CD14-positive monocyte (primary cell): ENCODE measurements around the gene LRRC3. TPM values are rescaled to one million over a fixed set of nuclear protein-coding genes. Genes with fewer than 3 reads are reported as not detected.

ENCODE experiments used
- DNase-seq, 3 donors: peaks; one replicate each; pipeline ENCODE4 v3.0.0-alpha.2; 2011 to 2022
- H2AFZ ChIP-seq: 2 replicates; pipeline ENCODE4 v1.6.0; 2012; ENCODE audit warnings: mild to moderate bottlenecking, low read depth, low read length, inconsistent platforms; ENCODE audit not compliant: insufficient read depth, poor library complexity, severe bottlenecking
- H3K27ac ChIP-seq, 2 donors: 1 replicate in 1 of 2; 2 replicates in 1 of 2; pipeline ENCODE4 v1.5.1; 2012 to 2013; ENCODE audit warnings: low read length in 2 of 2, control low read depth in 1 of 2, inconsistent platforms in 1 of 2, low read depth in 1 of 2, mild to moderate bottlenecking in 1 of 2
- H3K27me3 ChIP-seq, 2 donors: one replicate each; pipeline versions ENCODE4 v1.6.0 to v1.6.1; 2011 to 2013; ENCODE audit warnings: low read length in 2 of 2; ENCODE audit not compliant: control insufficient read depth in 2 of 2, insufficient read depth in 2 of 2
- H3K36me3 ChIP-seq, 2 donors: replicated peaks in 1 of 2; 1 replicate in 1 of 2; 2 replicates in 1 of 2; pipeline versions ENCODE4 v1.5.1 to v1.6.1; 2012 to 2013; ENCODE audit warnings: low read length in 2 of 2, control low read depth in 1 of 2, inconsistent platforms in 1 of 2, mild to moderate bottlenecking in 1 of 2; ENCODE audit not compliant: insufficient read depth in 2 of 2, control insufficient read depth in 1 of 2
- H3K4me1 ChIP-seq, 2 donors: 1 replicate in 1 of 2; 2 replicates in 1 of 2; pipeline versions ENCODE4 v1.5.1 to v1.6.1; 2012 to 2013; ENCODE audit warnings: low read length in 2 of 2, control low read depth in 1 of 2, inconsistent platforms in 1 of 2, mild to moderate bottlenecking in 1 of 2, moderate library complexity in 1 of 2; ENCODE audit not compliant: insufficient read depth in 2 of 2, control insufficient read depth in 1 of 2
- H3K4me2 ChIP-seq: replicated peaks from 2 replicates; pipeline ENCODE3; 2012; ENCODE audit warnings: low read length, moderate library complexity, mild to moderate bottlenecking; ENCODE audit not compliant: poor library complexity, severe bottlenecking; ENCODE audit errors: extremely low read depth
- H3K4me3 ChIP-seq, 3 experiments: fragments of 200-600 bp in 1 of 3; sonication (generic) in 1 of 3; replicated peaks in 1 of 3; 1 replicate in 2 of 3; 2 replicates in 1 of 3; pipeline ENCODE4 v1.5.1; 2011 to 2013; ENCODE audit warnings: low read length in 3 of 3, mild to moderate bottlenecking in 3 of 3, control low read depth in 2 of 3, low read depth in 2 of 3, inconsistent platforms in 1 of 3, moderate library complexity in 1 of 3
- H3K79me2 ChIP-seq: 2 replicates; pipeline ENCODE4 v1.6.0; 2012; ENCODE audit warnings: mild to moderate bottlenecking, control low read depth, inconsistent platforms, low read length, moderate library complexity; ENCODE audit not compliant: insufficient read depth
- H3K9ac ChIP-seq: 2 replicates; pipeline ENCODE4 v1.6.0; 2017; ENCODE audit warnings: low read length, mild to moderate bottlenecking; ENCODE audit not compliant: insufficient read depth, poor library complexity, severe bottlenecking
- H3K9me3 ChIP-seq, 2 donors: replicated peaks in 1 of 2; 1 replicate in 1 of 2; 2 replicates in 1 of 2; pipeline versions ENCODE4 v1.5.1 to v1.6.1; 2012 to 2013; ENCODE audit warnings: low read length in 2 of 2, control low read depth in 1 of 2; ENCODE audit not compliant: control insufficient read depth in 1 of 2, insufficient read depth in 1 of 2
- H4K20me1 ChIP-seq: 2 replicates; pipeline ENCODE4 v1.6.0; 2012; ENCODE audit warnings: mild to moderate bottlenecking, low read length, control low read depth, moderate library complexity; ENCODE audit not compliant: insufficient read depth
- H3K27ac Mint-ChIP-seq, 7 donors: one replicate each; pipeline ENCODE4 v1.8.0; 2020; ENCODE audit warnings: mild to moderate bottlenecking in 7 of 7, mixed read lengths in 7 of 7, moderate library complexity in 6 of 7, inconsistent platforms in 2 of 7
- H3K27me3 Mint-ChIP-seq, 3 donors: one replicate each; pipeline ENCODE4 v1.8.0; 2021 to 2022; ENCODE audit warnings: low read depth in 3 of 3, mild to moderate bottlenecking in 3 of 3, mixed read lengths in 3 of 3, moderate library complexity in 3 of 3, inconsistent platforms in 1 of 3
- H3K36me3 Mint-ChIP-seq, 2 donors: one replicate each; pipeline ENCODE4 v1.8.0; 2020; ENCODE audit warnings: mixed read lengths in 2 of 2, inconsistent platforms in 1 of 2, mild to moderate bottlenecking in 1 of 2
- H3K4me1 Mint-ChIP-seq: one replicate; pipeline ENCODE4 v1.8.0; 2020; ENCODE audit warnings: mild to moderate bottlenecking, mixed read lengths
- H3K4me3 Mint-ChIP-seq, 2 donors: one replicate each; pipeline ENCODE4 v1.8.0; 2020; ENCODE audit warnings: mild to moderate bottlenecking in 2 of 2, mixed read lengths in 2 of 2, moderate library complexity in 1 of 2
- H3K9me3 Mint-ChIP-seq, 7 donors: one replicate each; pipeline ENCODE4 v1.8.0; 2020 to 2022; ENCODE audit warnings: mixed read lengths in 7 of 7, mild to moderate bottlenecking in 6 of 7, moderate library complexity in 6 of 7, inconsistent platforms in 2 of 7
- CTCF ChIP-seq: fragments of 200-600 bp; IDR thresholded peaks from one replicate; pipeline ENCODE4 v1.8.0; 2022; ENCODE audit warnings: antibody characterized with exemption, mild to moderate bottlenecking
- WGBS: methylation state at CpG from one replicate; pipeline ENCODE4 v1.1.5; 2013; ENCODE audit warnings: missing lambda C conversion rate; ENCODE audit not compliant: insufficient coverage; 5-methylcytosine and 5-hydroxymethylcytosine counted together
- intact Hi-C, 2 donors: fragments of 100-400 bp; cut with micrococcal nuclease; formaldehyde crosslinking; loops; one replicate each; pipeline versions ENCODE4 v1.15.0 to v1.15.1; 2023
- polyA plus RNA-seq, 3 donors: library from polyadenylated mRNA; depleted of rRNA in 1 of 3; unstranded in 2 of 3; stranded (reverse) in 1 of 3; fragments of 300-500 nt in 2 of 3; fragments of >200 nt in 1 of 3; fragmentation: Illumina TruSeq in 2 of 3; gene quantifications; 1 replicate in 2 of 3; 2 replicates in 1 of 3; pipeline ENCODE4 v1.2.3, GENCODE V29; 2012 to 2021

Gene LRRC3
- polyA plus RNA-seq, 3 donors, result 0.30 to 0.59 (median 0.41) TPM

GRCh38 chr21:44413566-44414290 lies 41.6 kb upstream of the LRRC3 start:
- Histone ChIP-seq H3K4me2 (no peak overlapping the region), H3K79me2 (peaks cover 4% of the 10 kb centered on the region), H3K4me3 (no peak overlapping the region), H3K9me3 (peaks cover 0 to 3% of the 10 kb centered on the region in 2 donors), H3K4me1 (no peaks in the 10 kb centered on the region), H2AFZ (no peak overlapping the region), H3K36me3 (peaks cover 77 to 88% of the 10 kb centered on the region in 2 donors), H3K27me3 (no peaks in the 10 kb centered on the region), H3K27ac (no peak overlapping the region), H4K20me1 (peaks cover 28% of the 10 kb centered on the region), H3K9ac (no peak overlapping the region)
- no peak for DNase-seq
- TF ChIP-seq CTCF, result no peak
- H3K27me3 Mint-ChIP-seq, result peaks cover 0 to 3% (median 0%) of the 10 kb centered on the region in 3 donors
- WGBS, result 96% methylated on average over 15 of the region's 27 CpGs
- peaks cover 0 to 15% (median 9%) of the 10 kb centered on the region in 7 donors for H3K9me3 Mint-ChIP-seq
- H3K36me3 Mint-ChIP-seq, result peaks cover 60 to 88% of the 10 kb centered on the region in 2 donors
- H3K4me3 Mint-ChIP-seq, result no peak overlapping the region
- H3K27ac Mint-ChIP-seq, result peak overlapping the region in 2 of 7 donors; percentile 61 to 66
- intact Hi-C loops, result no loop called here
- H3K4me1 Mint-ChIP-seq, result no peaks in the 10 kb centered on the region

GRCh38 chr21:44414291-44415072 lies 40.8 kb upstream of the LRRC3 start:
- Histone ChIP-seq H2AFZ (no peak overlapping the region), H3K27me3 (no peaks in the 10 kb centered on the region), H3K4me1 (no peaks in the 10 kb centered on the region), H3K4me3 (no peak overlapping the region), H3K9me3 (peaks cover 0 to 7% of the 10 kb centered on the region in 2 donors), H3K79me2 (peaks cover 7% of the 10 kb centered on the region), H3K27ac (no peak overlapping the region), H3K4me2 (no peak overlapping the region), H3K9ac (no peak overlapping the region), H4K20me1 (peaks cover 28% of the 10 kb centered on the region), H3K36me3 (peaks cover 76 to 88% of the 10 kb centered on the region in 2 donors)
- WGBS, result 96% methylated on average over 26 of the region's 30 CpGs
- peaks cover 0 to 2% (median 0%) of the 10 kb centered on the region in 3 donors for H3K27me3 Mint-ChIP-seq
- H3K9me3 Mint-ChIP-seq, result peaks cover 0 to 18% (median 2%) of the 10 kb centered on the region in 7 donors
- H3K4me3 Mint-ChIP-seq, result no peak overlapping the region
- intact Hi-C loops, result no loop called here
- DNase-seq, result no peak
- no peak for TF ChIP-seq CTCF
- peaks cover 62 to 88% of the 10 kb centered on the region in 2 donors for H3K36me3 Mint-ChIP-seq
- peak overlapping the region in 1 of 7 donors; percentile 14 for H3K27ac Mint-ChIP-seq
- no peaks in the 10 kb centered on the region for H3K4me1 Mint-ChIP-seq
